H1 (cell line): ENCODE measurements around the gene CYP4A22. TPM values are rescaled to one million over a fixed set of nuclear protein-coding genes. Genes with fewer than 3 reads are reported as not detected.

Experiments used
- CTCF ChIA-PET: fragments of 300-600 bp; sonication (Branson Sonifier 250); formaldehyde crosslinking; loops from one replicate; lab custom pipeline; 2021; ENCODE audit not compliant: partially characterized antibody; lab: Charles Lee
- POLR2A ChIA-PET: fragments of 300-600 bp; sonication (Branson Sonifier 250); formaldehyde crosslinking; loops from one replicate; lab custom pipeline; 2021; ENCODE audit warnings: inconsistent platforms; ENCODE audit not compliant: partially characterized antibody; lab: Charles Lee
- DNase-seq, 2 experiments: peaks; one replicate each; pipeline versions ENCODE4 v3.0.0 to v3.0.0-alpha.2; 2010 to 2022; ENCODE audit warnings: low spot score in 2 of 2, low read depth in 1 of 2, mixed read lengths in 1 of 2
- FAIRE-seq: peaks from 2 replicates; lab custom pipeline; 2011; peaks lifted over from hg19 to GRCh38; lab: Jason Lieb, UNC
- H2AFZ ChIP-seq: 2 replicates; pipeline ENCODE4 v1.8.1; 2012; ENCODE audit warnings: low read length, inconsistent platforms
- H2AK5ac ChIP-seq: 2 replicates; pipeline ENCODE4 v1.6.1; 2013; ENCODE audit warnings: low read depth, low read length
- H2BK120ac ChIP-seq: replicated peaks from 2 replicates; pipeline ENCODE3; 2013; ENCODE audit warnings: low read depth, low read length, inconsistent platforms
- H2BK12ac ChIP-seq: 2 replicates; pipeline ENCODE4 v1.6.1; 2013; ENCODE audit warnings: low read depth, low read length
- H2BK15ac ChIP-seq: 2 replicates; pipeline ENCODE4 v1.6.1; 2013; ENCODE audit warnings: low read length
- H2BK20ac ChIP-seq: 2 replicates; pipeline ENCODE4 v1.6.1; 2013; ENCODE audit warnings: low read length
- H2BK5ac ChIP-seq: 2 replicates; pipeline ENCODE4 v1.6.1; 2013; ENCODE audit warnings: low read depth, low read length
- H3K14ac ChIP-seq: 2 replicates; pipeline ENCODE4 v1.6.1; 2013; ENCODE audit warnings: inconsistent platforms; ENCODE audit not compliant: insufficient read length
- H3K18ac ChIP-seq: 2 replicates; pipeline ENCODE4 v1.6.1; 2013; ENCODE audit warnings: low read length; ENCODE audit errors: extremely low read depth
- H3K23ac ChIP-seq: 2 replicates; pipeline ENCODE4 v1.6.1; 2013; ENCODE audit warnings: inconsistent platforms; ENCODE audit not compliant: insufficient read length
- H3K23me2 ChIP-seq: 2 replicates; pipeline ENCODE4 v1.6.1; 2013; ENCODE audit warnings: low read depth, low read length
- H3K27ac ChIP-seq: 2 replicates; pipeline ENCODE4 v1.6.1; 2011; ENCODE audit warnings: low read depth, low read length, inconsistent platforms
- H3K27me3 ChIP-seq, 4 experiments: replicated peaks in 1 of 4; 1 replicate in 1 of 4; 2 replicates in 3 of 4; pipeline versions ENCODE4 v1.6.1 to v1.8.1; 2011 to 2013; ENCODE audit warnings: low read length in 3 of 4, mild to moderate bottlenecking in 3 of 4, inconsistent platforms in 2 of 4, mixed read lengths in 2 of 4, moderate library complexity in 1 of 4; ENCODE audit not compliant: control insufficient read depth in 3 of 4, insufficient read depth in 3 of 4; ENCODE audit errors: extremely low read depth in 1 of 4
- H3K36me3 ChIP-seq, 4 experiments: 2 replicates each; pipeline versions ENCODE4 v1.6.1 to v1.8.1; 2011 to 2013; ENCODE audit warnings: mild to moderate bottlenecking in 4 of 4, low read length in 3 of 4, moderate library complexity in 2 of 4, control low read depth in 1 of 4, inconsistent platforms in 1 of 4; ENCODE audit not compliant: insufficient read depth in 4 of 4, control insufficient read depth in 2 of 4
- H3K4ac ChIP-seq: replicated peaks from 2 replicates; pipeline ENCODE3; 2013; ENCODE audit warnings: low read length, low read depth, mixed read lengths, inconsistent platforms; ENCODE audit not compliant: insufficient read length
- H3K4me1 ChIP-seq, 4 experiments: replicated peaks in 1 of 4; 1 replicate in 1 of 4; 2 replicates in 3 of 4; pipeline versions ENCODE4 v1.6.1 to v1.8.1; 2011 to 2013; ENCODE audit warnings: low read length in 3 of 4, inconsistent platforms in 2 of 4, mixed read lengths in 1 of 4; ENCODE audit not compliant: insufficient read depth in 4 of 4, control insufficient read depth in 3 of 4
- H3K4me2 ChIP-seq, 2 experiments: 2 replicates each; pipeline versions ENCODE4 v1.6.1 to v1.8.1; 2011 to 2013; ENCODE audit warnings: low read depth in 2 of 2, low read length in 2 of 2, control low read depth in 1 of 2, inconsistent platforms in 1 of 2, mild to moderate bottlenecking in 1 of 2; ENCODE audit not compliant: insufficient read depth in 1 of 2
- H3K4me3 ChIP-seq, 4 experiments: fragments of 200-600, 300-600 bp in 1 of 4; sonication (generic), shearing (Covaris generic), sonication (Bioruptor Twin) in 1 of 4; 2 replicates each; pipeline versions ENCODE4 v1.5.1 to v1.8.1; 2011 to 2016; ENCODE audit warnings: low read length in 4 of 4, low read depth in 3 of 4, control low read depth in 2 of 4, inconsistent platforms in 2 of 4, mild to moderate bottlenecking in 2 of 4, mixed read lengths in 1 of 4, moderate library complexity in 1 of 4; ENCODE audit not compliant: insufficient read depth in 2 of 4; ENCODE audit errors: extremely low read depth in 1 of 4
- H3K56ac ChIP-seq: replicated peaks from 2 replicates; pipeline ENCODE3; 2013; ENCODE audit warnings: low read depth, mild to moderate bottlenecking, mixed read lengths, low read length, inconsistent platforms; ENCODE audit not compliant: insufficient read length
- H3K79me1 ChIP-seq: 2 replicates; pipeline ENCODE4 v1.6.1; 2013; ENCODE audit warnings: low read depth, low read length, control low read depth
- H3K79me2 ChIP-seq, 2 experiments: 2 replicates each; pipeline versions ENCODE4 v1.6.1 to v1.8.1; 2012 to 2013; ENCODE audit warnings: low read length in 2 of 2, mild to moderate bottlenecking in 2 of 2, inconsistent platforms in 1 of 2; ENCODE audit not compliant: insufficient read depth in 2 of 2, control insufficient read depth in 1 of 2
- H3K9ac ChIP-seq, 4 experiments: replicated peaks in 1 of 4; 1 replicate in 1 of 4; 2 replicates in 3 of 4; pipeline versions ENCODE4 v1.6.1 to v1.8.1; 2011 to 2013; ENCODE audit warnings: low read depth in 3 of 4, low read length in 3 of 4, control low read depth in 2 of 4, mild to moderate bottlenecking in 2 of 4, moderate library complexity in 2 of 4, inconsistent platforms in 1 of 4; ENCODE audit errors: extremely low read depth in 1 of 4
- H3K9me3 ChIP-seq, 2 experiments: 2 replicates each; pipeline versions ENCODE4 v1.6.1 to v1.8.1; 2012 to 2013; ENCODE audit warnings: mild to moderate bottlenecking in 2 of 2, moderate library complexity in 2 of 2, control low read depth in 1 of 2, inconsistent platforms in 1 of 2, low read depth in 1 of 2, low read length in 1 of 2, mixed read lengths in 1 of 2; ENCODE audit not compliant: insufficient read depth in 2 of 2
- H4K20me1 ChIP-seq, 2 experiments: replicated peaks in 1 of 2; 2 replicates each; pipeline versions ENCODE3 to v1.8.1; 2011 to 2013; ENCODE audit warnings: inconsistent platforms in 2 of 2, low read length in 2 of 2, mild to moderate bottlenecking in 1 of 2; ENCODE audit not compliant: insufficient read depth in 2 of 2, control insufficient read depth in 1 of 2
- H4K5ac ChIP-seq: 2 replicates; pipeline ENCODE4 v1.6.1; 2013; ENCODE audit warnings: low read length, low read depth, mixed read lengths, inconsistent platforms; ENCODE audit not compliant: insufficient read length
- H4K8ac ChIP-seq: 2 replicates; pipeline ENCODE4 v1.8.0; 2013; ENCODE audit warnings: mild to moderate bottlenecking, moderate library complexity, low read length, inconsistent platforms; ENCODE audit not compliant: insufficient read depth; ENCODE audit errors: extremely low read depth
- H4K91ac ChIP-seq: replicated peaks from 2 replicates; pipeline ENCODE3; 2013; ENCODE audit warnings: low read length, mixed read lengths, inconsistent platforms; ENCODE audit not compliant: insufficient read length
- CHD1 ChIP-seq: IDR thresholded peaks from 2 replicates; pipeline ENCODE4 v1.6.1; 2012; ENCODE audit warnings: low read depth, low read length, improper control_type of control experiment
- CHD2 ChIP-seq: IDR thresholded peaks from 2 replicates; pipeline ENCODE4 v1.6.1; 2012; ENCODE audit warnings: low read length, improper control_type of control experiment
- CTBP2 ChIP-seq: IDR thresholded peaks from 2 replicates; pipeline ENCODE4 v1.7.0; 2011; ENCODE audit warnings: borderline replicate concordance, mild to moderate bottlenecking, moderate library complexity, mixed read lengths, low read length; ENCODE audit not compliant: insufficient read depth, insufficient read length
- TEAD4 ChIP-seq: IDR thresholded peaks from 2 replicates; pipeline ENCODE4 v1.6.1; 2012; ENCODE audit warnings: low read depth, low read length, inconsistent platforms, mixed read lengths
- WGBS, 2 experiments: shearing (Covaris generic) in 1 of 2; methylation state at CpG; one replicate each; pipeline versions ENCODE4 v1.1.6 to v1.1.7; 2013 to 2015; ENCODE audit warnings: low lambda C conversion rate in 2 of 2, mixed read lengths in 2 of 2, inconsistent platforms in 1 of 2, low coverage in 1 of 2, missing lambda C conversion rate in 1 of 2; ENCODE audit not compliant: insufficient replicate concordance in 2 of 2, insufficient coverage in 1 of 2, insufficient read length in 1 of 2; ENCODE audit errors: extremely low coverage in 1 of 2, missing lambda C conversion rate in 1 of 2; 5-methylcytosine and 5-hydroxymethylcytosine counted together
- polyA plus RNA-seq, 7 experiments: library from polyadenylated mRNA; depleted of rRNA in 3 of 7; stranded (reverse) in 5 of 7; unstranded in 2 of 7; fragments of >200 nt in 5 of 7; fragments of 200-250 nt in 2 of 7; gene quantifications; 1 replicate in 5 of 7; 2 replicates in 1 of 7; 4 replicates in 1 of 7; pipeline versions ENCODE4 v1.2.1 to v1.2.3, GENCODE V29; 2011 to 2013; ENCODE audit warnings: missing spikeins in 2 of 7, mixed read lengths in 2 of 7
- total RNA-seq: library from RNA; stranded (reverse); fragmentation: NEBNext Ultra II Directional; extraction: Animal tissue kit (Norgen Biotek cat#: 25700); gene quantifications from 2 replicates; pipeline ENCODE4 v1.2.1, GENCODE V29; 2021

CYP4A22 gene
- total and polyA plus RNA-seq, 2 of the 8 experiments (the other 6 are each of a cell fraction or from before 2014, with no cell fraction given), result not detected

DNA sequence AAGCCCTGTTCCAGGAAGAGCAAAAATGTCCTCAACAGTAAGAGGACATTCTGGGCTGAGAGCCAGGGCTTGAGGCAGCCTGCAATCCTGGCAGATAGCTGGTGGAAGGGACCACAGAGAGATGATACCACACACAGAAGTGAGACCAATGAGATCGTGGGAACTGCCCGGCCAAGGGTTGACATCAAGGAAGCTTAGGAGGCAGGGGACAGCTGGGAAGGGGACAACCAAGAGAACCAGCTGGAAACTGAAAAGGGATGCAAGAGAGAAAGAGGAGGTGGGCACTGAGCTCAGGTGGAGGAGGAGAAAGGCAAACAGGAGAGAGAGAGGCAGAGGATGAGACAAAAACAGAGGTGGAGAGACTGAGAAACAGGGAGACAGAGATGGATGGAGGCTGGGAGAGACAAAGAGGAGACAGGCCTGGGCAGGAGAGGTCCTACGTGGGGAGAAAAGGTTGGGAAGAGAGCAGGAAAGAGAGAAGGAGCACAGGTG is 43.4 kb downstream of the CYP4A22 start:
- Histone ChIP-seq H3K18ac (no peak overlapping the region), H3K79me1 (no peaks in the 10 kb centered on the region), H3K14ac (no peak overlapping the region), H2BK20ac (no peak overlapping the region), H3K9ac (no peak overlapping the region), H4K91ac (no peak overlapping the region), H2BK15ac (peak overlapping the region; percentile 92; the same call in 1 of the 2 replicates), H2AFZ (0 out of 2 replicates have a peak overlapping the region, but pooled peaks have one; percentile 29), H2BK5ac (no peak overlapping the region), H4K20me1 (no peaks in the 10 kb centered on the region), H3K4me1 (peaks cover 0 to 10% (median 2%) of the 10 kb centered on the region in 4 experiments; a peak in 4 of 7 replicates), H3K27ac (no peak overlapping the region), H3K36me3 (no peaks in the 10 kb centered on the region), H3K4ac (no peak overlapping the region), H2BK120ac (no peak overlapping the region), H3K9me3 (no peaks in the 10 kb centered on the region), H3K4me3 (no peak overlapping the region), H2BK12ac (0 out of 2 replicates have a peak overlapping the region, but pooled peaks have one; percentile 75), H4K8ac (peak overlapping the region; percentile 64; the same call in 1 of the 2 replicates), H3K4me2 (no peak overlapping the region), H2AK5ac (no peak overlapping the region), H3K23me2 (peaks cover 9% of the 10 kb centered on the region; the same call in 1 of the 2 replicates), H4K5ac (no peak overlapping the region), H3K79me2 (no peaks in the 10 kb centered on the region), H3K23ac (no peak overlapping the region), H3K27me3 (peaks cover 0 to 13% (median 12%) of the 10 kb centered on the region in 4 experiments; a peak in 5 of 7 replicates), H3K56ac (no peak overlapping the region)
- ChIA-PET POLR2A (interaction anchor here (1.0 to 1.6 kb wide), 2 partner anchors 9 to 13 kb away, joined by 3 to 5 read pairs; partner anchors contain the start of gene PDZK1IP1), CTCF (interaction anchor here (0.9 to 14.4 kb wide), 8 partner anchors 11 to 141 kb away, joined by 3 to 207 read pairs (median 4); partner anchors contain the start of gene PDZK1IP1)
- FAIRE-seq, result no peak
- 62% methylated on average over 3 of the region's 3 CpGs; no CpG with 5 or more reads in 1 of the 2 experiments for WGBS, 2 experiments
- no peak for DNase-seq
- TF ChIP-seq CTBP2, result no peak
- TF ChIP-seq CHD2, result no peak
- no peak for TF ChIP-seq TEAD4
- no peak for TF ChIP-seq CHD1
